Measurements from ENCODE around the gene RBM33.

RBM33 gene

GRCh38 chr7:155625557-155625956 lies 18.9 kb upstream of the RBM33 start:
- DNase-seq (ENCODE audit: low read depth) = no peak
- no peak for TF ChIP-seq CTCF (conservative IDR thresholded peaks at IDR 0.05; ENCODE audit: low read depth, low read length)
- H3K4me3 ChIP-seq (ENCODE audit: low read length) = no peak overlapping the region

DNA sequence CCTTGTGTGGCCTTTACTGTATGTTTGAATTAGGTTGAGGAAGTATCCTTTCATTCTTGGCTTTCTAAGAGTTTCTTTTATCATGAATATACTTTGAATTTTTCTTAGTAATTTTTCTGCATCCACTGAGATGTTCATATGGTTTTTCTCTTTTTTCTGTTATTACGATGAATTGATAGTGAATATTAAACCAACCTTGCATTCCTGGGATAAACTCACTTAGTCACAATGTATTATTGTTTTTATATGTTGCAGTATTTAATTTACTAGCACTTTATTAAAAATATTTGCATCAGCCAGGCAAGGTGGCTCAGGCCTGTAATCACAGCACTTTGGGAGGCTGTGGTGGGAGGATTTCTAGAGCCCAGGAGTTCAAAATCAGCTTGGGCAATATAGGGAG lies 15.3 kb upstream of the RBM33 start:
- no peak for DNase-seq (ENCODE audit: low read depth)
- no peak for TF ChIP-seq CTCF (conservative IDR thresholded peaks at IDR 0.05; ENCODE audit: low read depth, low read length)
- no peak overlapping the region for H3K4me3 ChIP-seq (ENCODE audit: low read length)

DNA sequence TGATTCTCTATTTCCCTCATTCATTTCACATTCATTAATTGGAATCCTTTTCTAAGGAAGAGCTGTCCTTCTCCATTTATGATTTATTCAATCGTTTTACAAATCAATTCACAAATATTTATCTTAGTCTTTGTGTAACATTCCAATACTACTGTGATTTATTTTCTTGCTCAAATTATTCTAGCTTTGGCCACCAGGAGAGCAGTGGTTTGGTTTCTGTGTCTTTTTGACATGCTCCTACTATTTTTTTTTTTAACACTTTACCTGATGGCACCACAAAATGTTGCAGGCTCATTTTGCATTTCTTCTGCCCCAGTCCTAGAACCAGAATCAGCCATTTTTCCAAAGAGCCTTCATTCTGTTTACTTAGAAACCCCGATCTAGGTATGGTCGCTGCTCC lies 13.3 kb upstream of the RBM33 start:
- H3K4me3 ChIP-seq (ENCODE audit: low read length) = no peak overlapping the region
- TF ChIP-seq CTCF (conservative IDR thresholded peaks at IDR 0.05; ENCODE audit: low read depth, low read length) = no peak
- DNase-seq (ENCODE audit: low read depth) = no peak

- DNase-seq (ENCODE audit: low read depth) = no peak
- H3K4me3 ChIP-seq (ENCODE audit: low read length) = no peak overlapping the region
- TF ChIP-seq CTCF (conservative IDR thresholded peaks at IDR 0.05; ENCODE audit: low read depth, low read length) = no peak
Observed at GRCh38 chr7:155635817-155636216, 8.6 kb upstream of the RBM33 start.

GRCh38 chr7:155637155-155637554 lies 7.3 kb upstream of the RBM33 start:
- TF ChIP-seq CTCF (conservative IDR thresholded peaks at IDR 0.05; ENCODE audit: low read depth, low read length) = no peak
- H3K4me3 ChIP-seq (ENCODE audit: low read length) = no peak overlapping the region
- DNase-seq (ENCODE audit: low read depth) = no peak

DNA sequence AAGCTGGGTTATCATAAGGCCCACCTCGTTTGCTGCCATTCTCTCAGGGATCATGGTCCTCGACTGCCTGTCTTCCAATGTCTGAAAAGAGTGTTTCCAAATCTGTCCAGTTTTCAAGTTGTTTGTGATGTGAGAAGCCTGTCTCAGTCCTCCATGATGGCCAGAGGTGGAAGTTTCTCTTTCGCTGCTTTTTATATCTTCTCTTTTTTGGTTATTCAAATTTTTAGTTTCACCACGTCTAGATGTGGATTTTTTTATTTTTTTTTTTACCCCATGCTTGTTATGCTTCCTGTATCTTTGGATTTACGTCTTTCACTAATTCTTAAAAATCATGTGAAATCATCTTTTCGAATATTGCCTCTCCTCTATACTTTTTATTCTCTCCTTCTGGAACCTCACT lies 6.1 kb upstream of the RBM33 start:
- no peak overlapping the region for H3K4me3 ChIP-seq (ENCODE audit: low read length)
- no peak for TF ChIP-seq CTCF (conservative IDR thresholded peaks at IDR 0.05; ENCODE audit: low read depth, low read length)
- no peak for DNase-seq (ENCODE audit: low read depth)

DNA sequence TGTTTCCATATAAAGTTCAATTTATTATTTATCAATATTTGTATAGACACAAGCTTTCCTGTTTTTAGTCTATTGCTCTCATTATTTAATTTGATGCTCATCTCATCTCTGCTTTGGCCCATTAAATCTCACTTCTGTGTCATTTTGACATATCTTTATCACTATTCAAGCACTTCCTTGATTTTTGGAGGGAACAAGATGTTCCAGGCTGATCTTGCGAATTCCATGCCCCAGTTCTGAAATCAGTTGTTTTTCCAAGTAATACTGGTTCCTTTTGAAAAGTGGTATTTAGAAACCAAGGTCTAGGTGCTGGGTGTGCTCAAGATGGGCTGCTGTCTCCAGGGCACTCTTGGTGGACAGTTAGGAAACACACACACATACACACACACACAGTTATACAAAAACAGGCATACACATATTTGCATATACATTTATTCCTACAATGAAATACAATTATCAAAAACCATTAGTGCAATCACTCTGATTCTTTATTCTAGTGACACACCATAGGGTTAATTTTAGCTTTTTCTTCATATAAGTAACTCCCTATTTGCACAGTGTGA lies 4.4 kb upstream of the RBM33 start:
- TF ChIP-seq CTCF (conservative IDR thresholded peaks at IDR 0.05; ENCODE audit: low read depth, low read length) = no peak
- DNase-seq (ENCODE audit: low read depth) = no peak
- H3K4me3 ChIP-seq (ENCODE audit: low read length) = no peak overlapping the region

Measured in retinal pigment epithelial cell (primary cell).